Fibroblast of lung (primary cell): Measurements from ENCODE around the gene PRSS48. TPM values are rescaled to one million over a fixed set of nuclear protein-coding genes. Genes with fewer than 3 reads are reported as not detected.
"Not testable (repeated sequence)": the region's sequence is repeated elsewhere in the genome, so short reads cannot be mapped to it uniquely, and the experiment has no call there.

ENCODE experiments used
- DNase-seq, 2 donors: peaks; one replicate each; pipeline versions ENCODE4 v3.0.0 to v3.0.0-alpha.2; 2010; ENCODE audit warnings: low read depth in 2 of 2
- H2AFZ ChIP-seq: 2 replicates; pipeline ENCODE4 v1.5.1; 2012; ENCODE audit warnings: low read length, control low read depth, inconsistent platforms
- H3K27ac ChIP-seq: 2 replicates; pipeline ENCODE4 v1.5.1; 2011; ENCODE audit warnings: low read length, control low read depth; ENCODE audit not compliant: insufficient read depth
- H3K27me3 ChIP-seq: 2 replicates; pipeline ENCODE4 v1.5.1; 2011; ENCODE audit warnings: mild to moderate bottlenecking, low read length; ENCODE audit not compliant: control insufficient read depth, insufficient read depth
- H3K36me3 ChIP-seq: 2 replicates; pipeline ENCODE4 v1.5.1; 2011; ENCODE audit warnings: low read length; ENCODE audit not compliant: control insufficient read depth, insufficient read depth
- H3K4me1 ChIP-seq: 2 replicates; pipeline ENCODE4 v1.5.1; 2011; ENCODE audit warnings: low read length; ENCODE audit not compliant: control insufficient read depth, insufficient read depth; ENCODE audit errors: extremely low read depth
- H3K4me2 ChIP-seq: 2 replicates; pipeline ENCODE4 v1.5.1; 2011; ENCODE audit warnings: low read length, control low read depth; ENCODE audit not compliant: insufficient read depth; ENCODE audit errors: extremely low read depth
- H3K4me3 ChIP-seq, 4 experiments: fragments of 200-600 bp in 1 of 4; sonication (generic) in 1 of 4; replicated peaks in 1 of 4; 2 replicates each; pipeline ENCODE4 v1.5.1; 2011 to 2016; ENCODE audit warnings: low read length in 4 of 4, low read depth in 3 of 4, mild to moderate bottlenecking in 3 of 4, control low read depth in 2 of 4, inconsistent platforms in 1 of 4, mixed read lengths in 1 of 4; ENCODE audit not compliant: insufficient read depth in 1 of 4; ENCODE audit errors: control extremely low read depth in 1 of 4
- H3K79me2 ChIP-seq: 2 replicates; pipeline ENCODE4 v1.5.1; 2012; ENCODE audit warnings: mild to moderate bottlenecking, low read length, inconsistent platforms; ENCODE audit not compliant: control insufficient read depth, insufficient read depth
- H3K9ac ChIP-seq: 2 replicates; pipeline ENCODE4 v1.5.1; 2011; ENCODE audit warnings: mild to moderate bottlenecking, low read length, control low read depth; ENCODE audit not compliant: insufficient read depth
- H3K9me3 ChIP-seq: 2 replicates; pipeline ENCODE4 v1.5.1; 2012; ENCODE audit warnings: low read depth, low read length; ENCODE audit not compliant: control insufficient read depth, insufficient read depth
- H4K20me1 ChIP-seq: 2 replicates; pipeline ENCODE4 v1.5.1; 2011; ENCODE audit warnings: low read length; ENCODE audit not compliant: control insufficient read depth, insufficient read depth; ENCODE audit errors: extremely low read depth
- CTCF ChIP-seq, 2 donors: IDR thresholded peaks in 1 of 2; conservative IDR thresholded peaks in 1 of 2; 1 replicate in 1 of 2; 2 replicates in 1 of 2; pipeline ENCODE4 v1.5.1; 2011 to 2012; ENCODE audit warnings: low read length in 2 of 2, control low read depth in 1 of 2, inconsistent platforms in 1 of 2, low read depth in 1 of 2, mild to moderate bottlenecking in 1 of 2
- EZH2 ChIP-seq: IDR thresholded peaks from 2 replicates; pipeline ENCODE4 v1.5.1; 2012; ENCODE audit warnings: low read length, control low read depth, mild to moderate bottlenecking; ENCODE audit errors: missing control alignments
- polyA plus RNA-seq, 2 donors: library from polyadenylated mRNA; depleted of rRNA in 1 of 2; stranded (reverse) in 1 of 2; unstranded in 1 of 2; fragments of >200 nt; gene quantifications; 2 replicates each; pipeline ENCODE4 v1.2.1, GENCODE V29; 2011 to 2012; ENCODE audit warnings: missing spikeins in 1 of 2
- total RNA-seq: library from RNA; depleted of rRNA; stranded (reverse); fragments of >200 nt; gene quantifications from 2 replicates; pipeline ENCODE4 v1.2.1, GENCODE V29; 2014

Gene PRSS48
- total and polyA plus RNA-seq, 2 donors (not counting 1 experiment from before 2014, with no cell fraction given), result not detected

DNA sequence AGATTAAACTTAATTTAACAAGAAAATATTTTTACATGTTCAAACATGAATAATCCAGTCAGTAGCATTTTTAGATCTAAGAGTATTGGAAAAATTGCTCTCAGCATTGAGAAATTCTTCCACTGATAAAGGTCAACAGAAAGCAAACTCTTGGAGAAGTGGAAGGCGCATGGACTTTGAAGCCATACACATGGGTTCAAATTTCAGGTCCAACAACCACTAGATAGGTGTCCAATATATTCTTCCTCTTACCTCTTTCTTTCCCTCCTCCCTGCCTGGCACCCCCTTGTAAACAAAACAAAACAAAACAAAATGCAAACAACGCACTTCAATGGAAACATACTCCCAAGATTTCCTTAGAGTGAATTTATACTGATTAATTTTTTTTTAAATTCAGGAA lies 28.4 kb upstream of the PRSS48 start:
- H3K4me1 ChIP-seq, result no peaks in the 10 kb centered on the region
- H3K4me3 ChIP-seq, result no peak overlapping the region
- H3K79me2 ChIP-seq, result no peaks in the 10 kb centered on the region
- no peak for TF ChIP-seq CTCF (conservative IDR thresholded peaks at IDR 0.05 in 1 of 2, IDR thresholded peaks at IDR 0.05 in 1 of 2; ENCODE audit: low read depth in 1 of 2, low read length in 2 of 2)
- TF ChIP-seq EZH2, result no peak
- H3K27ac ChIP-seq, result no peak overlapping the region
- no peak overlapping the region for H3K9ac ChIP-seq
- no peaks in the 10 kb centered on the region for H3K9me3 ChIP-seq
- H2AFZ ChIP-seq, result no peak overlapping the region
- no peak for DNase-seq
- H3K4me2 ChIP-seq, result no peak overlapping the region
- no peaks in the 10 kb centered on the region for H3K36me3 ChIP-seq
- H4K20me1 ChIP-seq, result no peaks in the 10 kb centered on the region
- no peaks in the 10 kb centered on the region for H3K27me3 ChIP-seq

GRCh38 chr4:151250706-151251105 lies 26.3 kb upstream of the PRSS48 start:
- no peaks in the 10 kb centered on the region for H3K79me2 ChIP-seq

GRCh38 chr4:151251603-151252304 lies 25.2 kb upstream of the PRSS48 start:
- Histone ChIP-seq H3K9me3 (no peaks in the 10 kb centered on the region), H2AFZ (no peak overlapping the region), H4K20me1 (no peaks in the 10 kb centered on the region), H3K27ac (no peak overlapping the region), H3K4me1 (no peaks in the 10 kb centered on the region), H3K27me3 (no peaks in the 10 kb centered on the region), H3K4me2 (no peak overlapping the region), H3K79me2 (no peaks in the 10 kb centered on the region), H3K36me3 (no peaks in the 10 kb centered on the region), H3K9ac (no peak overlapping the region), H3K4me3 (no peak overlapping the region)
- DNase-seq, result no peak
- TF ChIP-seq EZH2, result no peak
- no peak for TF ChIP-seq CTCF (conservative IDR thresholded peaks at IDR 0.05 in 1 of 2, IDR thresholded peaks at IDR 0.05 in 1 of 2; ENCODE audit: low read depth in 1 of 2, low read length in 2 of 2)

More at GRCh38 chr4:151250706-151251105, 26.3 kb upstream of the PRSS48 start:
- no peak for TF ChIP-seq CTCF (conservative IDR thresholded peaks at IDR 0.05 in 1 of 2, IDR thresholded peaks at IDR 0.05 in 1 of 2; ENCODE audit: low read depth in 1 of 2, low read length in 2 of 2)
- TF ChIP-seq EZH2, result no peak
- no peak for DNase-seq
- no peaks in the 10 kb centered on the region for H3K27me3 ChIP-seq
- no peak overlapping the region for H3K4me2 ChIP-seq
- H4K20me1 ChIP-seq, result no peaks in the 10 kb centered on the region
- H3K9ac ChIP-seq, result no peak overlapping the region
- H3K27ac ChIP-seq, result no peak overlapping the region
- H3K9me3 ChIP-seq, result no peaks in the 10 kb centered on the region
- no peaks in the 10 kb centered on the region for H3K4me1 ChIP-seq
- H2AFZ ChIP-seq, result no peak overlapping the region
- H3K4me3 ChIP-seq, result no peak overlapping the region
- H3K36me3 ChIP-seq, result no peaks in the 10 kb centered on the region

GRCh38 chr4:151255226-151255625 lies 21.7 kb upstream of the PRSS48 start:
- not testable (repeated sequence) for H3K4me3 ChIP-seq, H3K4me2 ChIP-seq, H2AFZ ChIP-seq, DNase-seq, H3K9me3 ChIP-seq, H3K27me3 ChIP-seq, H3K36me3 ChIP-seq, H4K20me1 ChIP-seq, H3K4me1 ChIP-seq, H3K79me2 ChIP-seq, H3K27ac ChIP-seq, H3K9ac ChIP-seq

DNA sequence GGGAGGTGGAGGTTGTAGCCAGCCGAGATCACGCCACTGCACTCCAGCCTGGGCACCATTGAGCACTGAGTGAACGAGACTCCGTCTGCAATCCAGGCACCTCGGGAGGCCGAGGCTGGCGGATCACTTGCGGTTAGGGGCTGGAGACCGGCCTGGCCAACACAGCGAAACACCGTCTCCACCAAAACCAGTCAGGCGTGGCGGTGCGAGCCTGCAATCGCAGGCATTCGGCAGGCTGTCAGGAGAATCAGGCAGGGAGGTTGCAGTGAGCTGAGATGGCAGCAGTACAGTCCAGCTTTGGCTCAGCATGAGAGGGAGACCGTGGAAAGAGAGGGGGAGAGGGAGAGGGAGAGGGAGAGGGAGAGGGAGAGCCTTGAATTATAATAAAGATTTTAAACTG lies 21.3 kb upstream of the PRSS48 start:
- not testable (repeated sequence) for DNase-seq, H4K20me1 ChIP-seq, H3K4me2 ChIP-seq, H3K9ac ChIP-seq, H3K4me3 ChIP-seq, H3K27me3 ChIP-seq, H3K79me2 ChIP-seq, H2AFZ ChIP-seq, H3K27ac ChIP-seq, H3K4me1 ChIP-seq, H3K36me3 ChIP-seq, H3K9me3 ChIP-seq
